Measurements from ENCODE around the gene PTPRD. TPM values are rescaled to one million over a fixed set of nuclear protein-coding genes. Genes with fewer than 3 reads are reported as not detected.

Gene PTPRD
- total and polyA plus RNA-seq, 2 experiments from 2014 or later = 11.5 to 58.0 TPM

- TF ChIP-seq ZNF462 (CRISPR knock-in tag; IDR thresholded peaks at IDR 0.05) = no peak
- no peak for TF ChIP-seq EZH2 (IDR thresholded peaks at IDR 0.05; ENCODE audit: low read depth, unreplicated experiment)
- TF ChIP-seq CTCF (conservative IDR thresholded peaks at IDR 0.05; ENCODE audit: low read depth in 2 of 2) = no peak
- TF ChIP-seq ETS1 (IDR thresholded peaks at IDR 0.05) = no peak
Observed at GRCh38 chr9:10562581-10563343, 50.0 kb downstream of the PTPRD start (continued).

GRCh38 chr9:10548348-10548747 is 64.5 kb downstream of the PTPRD start:
- H3K27ac ChIP-seq (ENCODE audit: low read depth) = no peak overlapping the region
- no peaks in the 10 kb centered on the region for H3K27me3 Mint-ChIP-seq (ENCODE audit: insufficient read depth, low read depth, poor library complexity)
- H3K4me2 ChIP-seq = no peak overlapping the region
- H3K27ac Mint-ChIP-seq = no peak overlapping the region
- no peaks in the 10 kb centered on the region for H3K79me2 ChIP-seq (replicated peaks; ENCODE audit: insufficient read depth)
- peaks cover 4% of the 10 kb centered on the region; the same call in 1 of the 3 replicates for H3K4me1 Mint-ChIP-seq
- no peaks in the 10 kb centered on the region for H3K4me1 ChIP-seq (ENCODE audit: insufficient read depth)
- no peaks in the 10 kb centered on the region for H3K36me3 Mint-ChIP-seq (ENCODE audit: low read depth)
- DNase-seq (ENCODE audit: low spot score) (no peak), ATAC-seq (no peak)
- no peak overlapping the region for H3K4me3 ChIP-seq
- no peaks in the 10 kb centered on the region for H3K9me2 ChIP-seq (ENCODE audit: insufficient read depth)
- H3F3A ChIP-seq (replicated peaks; ENCODE audit: low read depth) = no peaks in the 10 kb centered on the region
- no peak overlapping the region for H3K4me3 Mint-ChIP-seq
- H3K9me3 Mint-ChIP-seq = no peaks in the 10 kb centered on the region
- H3K27me3 ChIP-seq (ENCODE audit: insufficient read depth) = no peaks in the 10 kb centered on the region
- H4K20me1 ChIP-seq (replicated peaks; ENCODE audit: insufficient read depth) = no peaks in the 10 kb centered on the region
- TF ChIP-seq ZNF114 (CRISPR knock-in tag; IDR thresholded peaks at IDR 0.05) (no peak), STAT1 (IDR thresholded peaks at IDR 0.05; ENCODE audit: unreplicated experiment) (no peak), REST (IDR thresholded peaks at IDR 0.05; ENCODE audit: unreplicated experiment) (no peak), JUNB (IDR thresholded peaks at IDR 0.05; ENCODE audit: unreplicated experiment) (no peak), EZH2phosphoT487 (IDR thresholded peaks at IDR 0.05; ENCODE audit: unreplicated experiment) (no peak)
- no peak overlapping the region for H2AFZ ChIP-seq
- no peaks in the 10 kb centered on the region for H3K36me3 ChIP-seq (ENCODE audit: insufficient read depth)
